K562 (cell line): ENCODE results near the gene LRP10. TPM values are rescaled to one million over a fixed set of nuclear protein-coding genes. Genes with fewer than 3 reads are reported as not detected.

Experiments
- ARID1B ChIP-seq: fragments of 450-650 bp; IDR thresholded peaks from 2 replicates; pipeline ENCODE4 v1.6.1; 2016; ENCODE audit warnings: antibody characterized with exemption, mild to moderate bottlenecking, inconsistent platforms
- C11orf30 ChIP-seq: fragments of 450-650 bp; IDR thresholded peaks from 2 replicates; pipeline ENCODE4 v1.6.1; 2016; ENCODE audit warnings: low read depth, mild to moderate bottlenecking
- CBX3 ChIP-seq, 2 experiments: IDR thresholded peaks; 1 replicate in 1 of 2; 2 replicates in 1 of 2; pipeline ENCODE4 v1.6.1; 2012; ENCODE audit warnings: inconsistent platforms in 2 of 2, low read length in 2 of 2, borderline replicate concordance in 1 of 2, control low read depth in 1 of 2
- CEBPG ChIP-seq, 3 experiments: fragments of 200-800 bp in 1 of 3; sonication (Bioruptor generic) in 1 of 3; sonication (generic) in 1 of 3; formaldehyde crosslinking in 1 of 3; IDR thresholded peaks in 2 of 3; conservative IDR thresholded peaks in 1 of 3; 2 replicates each; pipeline versions ENCODE4 v1.6.1 to v1.8.0; 2016 to 2022; ENCODE audit warnings: missing compliant biosample characterization in 2 of 3, missing genetic modification characterization in 2 of 3, mild to moderate bottlenecking in 1 of 3, missing genetic modification reagents in 1 of 3
- CHD1 ChIP-seq: fragments of 200-600 bp; sonication (generic); IDR thresholded peaks from one replicate; pipeline ENCODE4 v1.6.1; 2012; ENCODE audit warnings: mild to moderate bottlenecking, moderate library complexity, low read length, inconsistent platforms
- ELF2 ChIP-seq: fragments of 250-450 bp; sonication (Bioruptor Pico); IDR thresholded peaks from 2 replicates; pipeline ENCODE4 v1.5.0; 2021; ENCODE audit warnings: mild to moderate bottlenecking
- PCBP1 ChIP-seq: fragments of 200-400 bp; formaldehyde crosslinking; IDR thresholded peaks from 2 replicates; pipeline ENCODE4 v1.6.1; 2018; ENCODE audit warnings: mild to moderate bottlenecking, low read depth, low read length; ENCODE audit not compliant: poor library complexity, severe bottlenecking
- RBM14 ChIP-seq: fragments of 200-400 bp; formaldehyde crosslinking; IDR thresholded peaks from 2 replicates; pipeline ENCODE4 v1.6.1; 2018; ENCODE audit warnings: low read depth, mild to moderate bottlenecking, low read length, moderate library complexity, borderline replicate concordance; ENCODE audit not compliant: insufficient read depth
- SMAD3 ChIP-seq: fragments of 450-650 bp; formaldehyde crosslinking; conservative IDR thresholded peaks from 2 replicates; pipeline ENCODE4 v1.4.0; 2020; ENCODE audit warnings: mild to moderate bottlenecking
- STAT5A ChIP-seq: IDR thresholded peaks from 2 replicates; pipeline ENCODE4 v1.6.1; 2012; ENCODE audit warnings: low read length, inconsistent platforms, borderline replicate concordance
- ZBTB17 ChIP-seq: fragments of 450-650 bp; formaldehyde crosslinking; IDR thresholded peaks from 2 replicates; pipeline ENCODE4 v1.4.0; 2020; ENCODE audit warnings: mild to moderate bottlenecking
- ZNF592 ChIP-seq: fragments of 450-650 bp; IDR thresholded peaks from 2 replicates; pipeline ENCODE4 v1.6.1; 2017; ENCODE audit warnings: antibody characterized with exemption, mild to moderate bottlenecking
- ZNF764 ChIP-seq: fragments of 250-450 bp; sonication (Bioruptor Pico); IDR thresholded peaks from 2 replicates; pipeline ENCODE4 v1.4.0; 2020; ENCODE audit warnings: low read depth, mild to moderate bottlenecking, moderate library complexity
- polyA plus RNA-seq, 8 experiments: library from polyadenylated mRNA; depleted of rRNA in 4 of 8; stranded (reverse) in 5 of 8; unstranded in 3 of 8; fragments of >200 nt; fragmentation: Nextera tagmentation in 2 of 8; fragmentation: Illumina TruSeq in 1 of 8; extraction: Ambion mirVana in 2 of 8; extraction: Trizol in 1 of 8; gene quantifications; 2 replicates each; pipeline versions ENCODE4 v1.2.1 to v1.2.3, GENCODE V29; 2011 to 2014; ENCODE audit warnings: inconsistent platforms in 1 of 8, missing spikeins in 1 of 8
- total RNA-seq, 7 experiments: library from RNA; depleted of rRNA in 6 of 7; stranded (reverse); fragments of >200 nt in 6 of 7; fragmentation: Illumina TruSeq in 2 of 7; extraction: Trizol in 2 of 7; gene quantifications; 2 replicates each; pipeline versions ENCODE4 v1.2.1 to v1.2.3, GENCODE V29; 2011 to 2021; ENCODE audit warnings: low replicate concordance in 1 of 7
- TF ChIP-seq, protein P1 (sequence below): fragments of 250-450 bp; sonication (Bioruptor Pico); IDR thresholded peaks from 2 replicates; pipeline ENCODE4 v1.5.0; 2021; ENCODE audit warnings: mild to moderate bottlenecking, borderline replicate concordance
- TF ChIP-seq, protein P2 (sequence below): fragments of 450-650 bp; IDR thresholded peaks from 2 replicates; pipeline ENCODE4 v1.6.1; 2016; ENCODE audit warnings: missing biosample characterization, missing genetic modification characterization
- TF ChIP-seq, protein P3 (sequence below): fragments of 450-650 bp; IDR thresholded peaks from 2 replicates; pipeline ENCODE4 v1.6.1; 2017; ENCODE audit warnings: antibody characterized with exemption

LRP10 gene
- total and polyA plus RNA-seq, 9 of the 15 experiments (the other 6 are each of a cell fraction or from before 2014, with no cell fraction given): 1.3 to 45.5 (median 10.9) TPM

DNA sequence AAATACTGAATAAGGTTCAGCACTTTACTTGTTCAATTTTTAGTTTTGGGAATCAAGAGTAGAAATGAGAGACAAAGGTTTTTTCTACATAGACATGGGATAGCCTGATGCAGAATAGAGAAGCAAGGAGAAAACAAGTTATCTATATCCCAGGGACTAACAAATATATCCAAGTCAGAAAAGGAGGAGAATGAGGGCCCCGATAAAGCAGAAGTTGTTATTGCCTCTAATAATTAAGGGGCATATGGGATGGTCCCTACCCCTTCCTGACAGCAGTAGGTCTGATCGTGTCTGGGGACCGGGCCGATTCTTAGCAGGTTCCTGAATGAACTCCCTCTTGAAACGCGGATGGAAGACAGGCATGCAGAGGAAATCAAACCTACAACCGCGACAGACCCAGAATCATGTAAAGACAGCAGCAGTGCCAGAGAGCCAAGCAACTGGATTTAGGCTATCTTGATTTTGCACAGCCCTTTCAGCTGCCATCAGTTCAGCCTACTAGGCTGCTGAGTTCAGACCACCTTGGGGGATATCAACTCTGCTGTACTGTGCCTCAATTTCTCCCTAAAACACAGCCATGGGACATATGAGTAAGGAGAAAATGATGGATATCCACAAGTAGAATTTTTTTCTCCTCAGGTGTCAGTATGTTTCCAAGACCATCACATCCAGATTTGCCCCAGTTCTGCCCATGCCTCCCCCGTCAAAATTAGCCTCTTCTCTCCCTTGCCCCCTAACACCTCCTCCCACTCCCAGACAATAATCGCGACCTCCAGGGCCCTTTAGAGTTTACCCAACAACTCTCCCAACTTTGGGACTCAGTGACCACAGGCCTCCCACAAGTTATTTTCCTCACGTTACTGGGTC, 56.9 kb downstream of the LRP10 start (continued):
- TF ChIP-seq, protein P1, sequence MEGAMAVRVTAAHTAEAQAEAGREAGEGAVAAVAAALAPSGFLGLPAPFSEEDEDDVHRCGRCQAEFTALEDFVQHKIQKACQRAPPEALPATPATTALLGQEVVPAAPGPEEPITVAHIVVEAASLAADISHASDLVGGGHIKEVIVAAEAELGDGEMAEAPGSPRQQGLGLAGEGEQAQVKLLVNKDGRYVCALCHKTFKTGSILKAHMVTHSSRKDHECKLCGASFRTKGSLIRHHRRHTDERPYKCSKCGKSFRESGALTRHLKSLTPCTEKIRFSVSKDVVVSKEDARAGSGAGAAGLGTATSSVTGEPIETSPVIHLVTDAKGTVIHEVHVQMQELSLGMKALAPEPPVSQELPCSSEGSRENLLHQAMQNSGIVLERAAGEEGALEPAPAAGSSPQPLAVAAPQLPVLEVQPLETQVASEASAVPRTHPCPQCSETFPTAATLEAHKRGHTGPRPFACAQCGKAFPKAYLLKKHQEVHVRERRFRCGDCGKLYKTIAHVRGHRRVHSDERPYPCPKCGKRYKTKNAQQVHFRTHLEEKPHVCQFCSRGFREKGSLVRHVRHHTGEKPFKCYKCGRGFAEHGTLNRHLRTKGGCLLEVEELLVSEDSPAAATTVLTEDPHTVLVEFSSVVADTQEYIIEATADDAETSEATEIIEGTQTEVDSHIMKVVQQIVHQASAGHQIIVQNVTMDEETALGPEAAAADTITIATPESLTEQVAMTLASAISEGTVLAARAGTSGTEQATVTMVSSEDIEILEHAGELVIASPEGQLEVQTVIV (CRISPR knock-in tag): no peak
- TF ChIP-seq CBX3 (IDR thresholded peaks at IDR 0.05; ENCODE audit: borderline replicate concordance in 1 of 2, low read length in 2 of 2) (no peak), ELF2 (CRISPR knock-in tag) (no peak), STAT5A (no peak), ZBTB17 (CRISPR knock-in tag) (0 out of 2 replicates have a peak, but pooled peaks have one; percentile 50), RBM14 (no peak), ZNF764 (CRISPR knock-in tag) (no peak), ZNF592 (no peak), SMAD3 (CRISPR knock-in tag) (no peak), CEBPG (CRISPR knock-in tag; IDR thresholded peaks at IDR 0.05) (no peak), CEBPG (tag; conservative IDR thresholded peaks at IDR 0.05 in 1 of 2, IDR thresholded peaks at IDR 0.05 in 1 of 2) (no peak), C11orf30 (no peak), ARID1B (peak; percentile 49), PCBP1 (no peak), CHD1 (peak; percentile 20)
- TF ChIP-seq, protein P2, sequence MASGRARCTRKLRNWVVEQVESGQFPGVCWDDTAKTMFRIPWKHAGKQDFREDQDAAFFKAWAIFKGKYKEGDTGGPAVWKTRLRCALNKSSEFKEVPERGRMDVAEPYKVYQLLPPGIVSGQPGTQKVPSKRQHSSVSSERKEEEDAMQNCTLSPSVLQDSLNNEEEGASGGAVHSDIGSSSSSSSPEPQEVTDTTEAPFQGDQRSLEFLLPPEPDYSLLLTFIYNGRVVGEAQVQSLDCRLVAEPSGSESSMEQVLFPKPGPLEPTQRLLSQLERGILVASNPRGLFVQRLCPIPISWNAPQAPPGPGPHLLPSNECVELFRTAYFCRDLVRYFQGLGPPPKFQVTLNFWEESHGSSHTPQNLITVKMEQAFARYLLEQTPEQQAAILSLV: 0 out of 2 replicates have a peak, but pooled peaks have one; percentile 23
- TF ChIP-seq, protein P3, sequence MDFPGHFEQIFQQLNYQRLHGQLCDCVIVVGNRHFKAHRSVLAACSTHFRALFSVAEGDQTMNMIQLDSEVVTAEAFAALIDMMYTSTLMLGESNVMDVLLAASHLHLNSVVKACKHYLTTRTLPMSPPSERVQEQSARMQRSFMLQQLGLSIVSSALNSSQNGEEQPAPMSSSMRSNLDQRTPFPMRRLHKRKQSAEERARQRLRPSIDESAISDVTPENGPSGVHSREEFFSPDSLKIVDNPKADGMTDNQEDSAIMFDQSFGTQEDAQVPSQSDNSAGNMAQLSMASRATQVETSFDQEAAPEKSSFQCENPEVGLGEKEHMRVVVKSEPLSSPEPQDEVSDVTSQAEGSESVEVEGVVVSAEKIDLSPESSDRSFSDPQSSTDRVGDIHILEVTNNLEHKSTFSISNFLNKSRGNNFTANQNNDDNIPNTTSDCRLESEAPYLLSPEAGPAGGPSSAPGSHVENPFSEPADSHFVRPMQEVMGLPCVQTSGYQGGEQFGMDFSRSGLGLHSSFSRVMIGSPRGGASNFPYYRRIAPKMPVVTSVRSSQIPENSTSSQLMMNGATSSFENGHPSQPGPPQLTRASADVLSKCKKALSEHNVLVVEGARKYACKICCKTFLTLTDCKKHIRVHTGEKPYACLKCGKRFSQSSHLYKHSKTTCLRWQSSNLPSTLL: 0 out of 2 replicates have a peak, but pooled peaks have one; percentile 6
